Smooth muscle cell (in vitro differentiated cells): Measurements from ENCODE around the gene PBX3. TPM values are rescaled to one million over a fixed set of nuclear protein-coding genes. Genes with fewer than 3 reads are reported as not detected.

Experiments used
- DNase-seq: peaks from one replicate; lab custom pipeline; 2025; ENCODE audit not compliant: unreplicated experiment; lab: John Stamatoyannopoulos, UW
- H2AFZ ChIP-seq: fragments of 200-600 bp; sonication (generic); 2 replicates; pipeline ENCODE4 v1.6.0; 2016; ENCODE audit warnings: antibody characterized with exemption, low read depth, mild to moderate bottlenecking
- H3F3A ChIP-seq: fragments of 200-600 bp; sonication (generic); 2 replicates; pipeline ENCODE4 v1.6.0; 2017; ENCODE audit warnings: antibody characterized with exemption, low read depth
- H3K27ac ChIP-seq: fragments of 200-600 bp; sonication (generic); 2 replicates; pipeline ENCODE4 v1.5.1; 2016; ENCODE audit warnings: low read depth, mild to moderate bottlenecking
- H3K27me3 ChIP-seq: fragments of 200-600 bp; sonication (generic); 2 replicates; pipeline ENCODE4 v1.6.1; 2016; ENCODE audit warnings: low read depth, mild to moderate bottlenecking
- H3K36me3 ChIP-seq: fragments of 200-600 bp; sonication (generic); 2 replicates; pipeline ENCODE4 v1.5.1; 2016; ENCODE audit warnings: low read depth
- H3K4me1 ChIP-seq: fragments of 200-600 bp; sonication (generic); 2 replicates; pipeline ENCODE4 v1.5.1; 2016; ENCODE audit warnings: low read depth
- H3K4me2 ChIP-seq: fragments of 200-600 bp; sonication (generic); 2 replicates; pipeline ENCODE4 v1.6.0; 2016; ENCODE audit warnings: mild to moderate bottlenecking
- H3K4me3 ChIP-seq: fragments of 200-600 bp; sonication (generic); 2 replicates; pipeline ENCODE4 v1.5.1; 2016; ENCODE audit warnings: mild to moderate bottlenecking
- H3K79me2 ChIP-seq: fragments of 200-600 bp; sonication (generic); 2 replicates; pipeline ENCODE4 v1.6.0; 2016; ENCODE audit warnings: low read depth, mild to moderate bottlenecking
- H3K9ac ChIP-seq: fragments of 200-600 bp; sonication (generic); 2 replicates; pipeline ENCODE4 v1.6.0; 2016; ENCODE audit warnings: low read depth
- H3K9me3 ChIP-seq: fragments of 200-600 bp; sonication (generic); replicated peaks from 2 replicates; pipeline ENCODE4 v1.5.1; 2016; ENCODE audit warnings: low read depth
- H4K20me1 ChIP-seq: fragments of 200-600 bp; sonication (generic); 2 replicates; pipeline ENCODE4 v1.6.0; 2016; ENCODE audit warnings: low read depth
- WGBS: methylation state at CpG from one replicate; pipeline ENCODE4 v1.1.7; 2016; ENCODE audit warnings: low lambda C conversion rate; 5-methylcytosine and 5-hydroxymethylcytosine counted together
- polyA plus RNA-seq: library from polyadenylated mRNA; unstranded; fragments of >200 nt; fragmentation: Nextera tagmentation; extraction: Ambion mirVana; gene quantifications from 2 replicates; pipeline ENCODE4 v1.2.1, GENCODE V29; 2016
- total RNA-seq: library from RNA; depleted of rRNA; stranded (reverse); fragments of >200 nt; gene quantifications from 2 replicates; pipeline ENCODE4 v1.2.3, GENCODE V29; 2014
- TF ChIP-seq, protein P1 (sequence below): fragments of 200-600 bp; sonication (generic); IDR thresholded peaks from 2 replicates; pipeline ENCODE4 v1.5.1; 2017; ENCODE audit warnings: borderline replicate concordance, mild to moderate bottlenecking, antibody characterized with exemption; ENCODE audit not compliant: insufficient read depth, poor library complexity, severe bottlenecking

The PBX3 gene
- total and polyA plus RNA-seq, 2 experiments from 2014 or later = 15.3 to 34.6 TPM

- H3K4me1 ChIP-seq = peaks cover 12% of the 10 kb centered on the region
- no peak overlapping the region for H3K9ac ChIP-seq
- peaks cover 11% of the 10 kb centered on the region for H3F3A ChIP-seq
- DNase-seq = no peak
- H3K4me3 ChIP-seq = no peak overlapping the region
- no peaks in the 10 kb centered on the region for H4K20me1 ChIP-seq
- H3K27me3 ChIP-seq = no peaks in the 10 kb centered on the region
- H3K4me2 ChIP-seq = peak overlapping the region; percentile 25
- no peak overlapping the region for H2AFZ ChIP-seq
- TF ChIP-seq, protein P1, sequence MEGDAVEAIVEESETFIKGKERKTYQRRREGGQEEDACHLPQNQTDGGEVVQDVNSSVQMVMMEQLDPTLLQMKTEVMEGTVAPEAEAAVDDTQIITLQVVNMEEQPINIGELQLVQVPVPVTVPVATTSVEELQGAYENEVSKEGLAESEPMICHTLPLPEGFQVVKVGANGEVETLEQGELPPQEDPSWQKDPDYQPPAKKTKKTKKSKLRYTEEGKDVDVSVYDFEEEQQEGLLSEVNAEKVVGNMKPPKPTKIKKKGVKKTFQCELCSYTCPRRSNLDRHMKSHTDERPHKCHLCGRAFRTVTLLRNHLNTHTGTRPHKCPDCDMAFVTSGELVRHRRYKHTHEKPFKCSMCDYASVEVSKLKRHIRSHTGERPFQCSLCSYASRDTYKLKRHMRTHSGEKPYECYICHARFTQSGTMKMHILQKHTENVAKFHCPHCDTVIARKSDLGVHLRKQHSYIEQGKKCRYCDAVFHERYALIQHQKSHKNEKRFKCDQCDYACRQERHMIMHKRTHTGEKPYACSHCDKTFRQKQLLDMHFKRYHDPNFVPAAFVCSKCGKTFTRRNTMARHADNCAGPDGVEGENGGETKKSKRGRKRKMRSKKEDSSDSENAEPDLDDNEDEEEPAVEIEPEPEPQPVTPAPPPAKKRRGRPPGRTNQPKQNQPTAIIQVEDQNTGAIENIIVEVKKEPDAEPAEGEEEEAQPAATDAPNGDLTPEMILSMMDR = no peak
- H3K36me3 ChIP-seq = no peaks in the 10 kb centered on the region
- WGBS = 88% methylated on average over 1 of the region's 1 CpG
- H3K79me2 ChIP-seq = peaks cover 15% of the 10 kb centered on the region
- H3K27ac ChIP-seq = no peak overlapping the region
- H3K9me3 ChIP-seq = no peaks in the 10 kb centered on the region
Observed at GRCh38 chr9:125745018-125745417, 2.2 kb upstream of the PBX3 start.

DNA sequence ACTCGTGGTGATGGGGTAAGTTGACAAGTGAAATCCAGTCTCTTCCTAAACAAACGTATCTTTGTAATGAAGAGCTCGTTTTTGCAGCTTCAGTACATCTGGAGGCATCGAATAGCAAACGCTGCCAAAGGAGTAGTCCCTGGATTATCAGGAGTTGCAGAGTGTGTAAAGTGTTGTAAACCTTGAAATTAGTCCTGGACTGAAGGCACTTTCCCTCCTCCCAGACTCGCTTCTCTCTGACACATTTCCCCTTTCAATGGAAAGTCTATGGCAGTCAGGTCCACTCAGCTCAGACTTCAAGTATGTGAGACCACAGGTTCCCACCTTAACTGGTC, 1.5 kb upstream of the PBX3 start:
- 41% methylated on average over 6 of the region's 6 CpGs for WGBS
- H3K9me3 ChIP-seq = no peaks in the 10 kb centered on the region
- H3K4me3 ChIP-seq = peak overlapping the region; percentile 55
- peaks cover 11% of the 10 kb centered on the region for H3F3A ChIP-seq
- no peak overlapping the region for H2AFZ ChIP-seq
- no peak overlapping the region for H3K27ac ChIP-seq
- H3K27me3 ChIP-seq = no peaks in the 10 kb centered on the region
- no peaks in the 10 kb centered on the region for H3K36me3 ChIP-seq
- peak overlapping the region; percentile 81 for H3K4me2 ChIP-seq
- no peak for DNase-seq
- peaks cover 22% of the 10 kb centered on the region for H3K79me2 ChIP-seq
- TF ChIP-seq, protein P1 = no peak
- no peaks in the 10 kb centered on the region for H4K20me1 ChIP-seq
- H3K4me1 ChIP-seq = peaks cover 18% of the 10 kb centered on the region
- H3K9ac ChIP-seq = no peak overlapping the region

DNA sequence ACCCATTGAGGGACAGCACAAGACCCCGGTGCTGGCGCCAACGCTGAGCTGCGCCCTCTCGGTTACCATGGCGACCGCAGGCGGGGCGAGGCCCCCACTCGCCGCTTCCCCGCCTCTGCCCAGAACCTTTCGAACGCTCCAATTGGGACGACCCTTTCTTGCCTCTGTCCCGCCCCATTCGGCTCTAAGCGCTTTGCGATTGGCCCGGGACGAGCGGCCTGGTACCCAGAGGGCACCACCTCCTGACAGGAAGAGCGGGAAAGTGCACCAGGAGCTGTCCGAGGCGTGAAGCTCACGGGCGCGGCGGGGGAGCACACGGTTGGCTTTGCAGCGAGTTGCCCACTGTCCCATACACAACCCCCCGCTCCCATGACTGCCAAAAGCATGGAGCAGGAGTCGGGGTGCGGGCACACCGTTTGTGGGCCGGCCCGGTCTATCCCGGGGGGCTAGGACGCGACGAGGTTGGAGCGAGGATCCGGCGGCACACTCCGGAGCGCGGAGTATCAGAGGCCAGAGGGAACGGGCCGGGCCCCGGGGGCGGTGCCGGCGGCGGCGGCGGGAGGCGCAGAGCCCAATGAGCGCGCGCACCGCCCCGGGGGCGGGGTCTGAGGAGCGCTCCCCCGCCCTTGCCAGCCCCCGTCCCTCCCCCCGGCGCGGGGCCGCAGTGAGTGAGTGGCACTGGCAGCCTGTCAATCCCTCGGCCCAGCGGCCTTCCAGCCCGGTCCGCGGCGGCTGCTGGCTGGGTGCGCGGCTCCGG, 978 bp upstream of the PBX3 start:
- peak; percentile 74 for DNase-seq
- Histone ChIP-seq H3K9me3 (no peaks in the 10 kb centered on the region), H3K27me3 (no peaks in the 10 kb centered on the region), H3K27ac (no peak overlapping the region), H3K36me3 (no peaks in the 10 kb centered on the region), H3K4me3 (peak overlapping the region; percentile 55), H3K9ac (no peak overlapping the region), H3K4me2 (peak overlapping the region; percentile 81), H2AFZ (peak overlapping the region; percentile 34), H3F3A (peaks cover 11% of the 10 kb centered on the region), H3K79me2 (peaks cover 27% of the 10 kb centered on the region), H4K20me1 (peaks cover 2% of the 10 kb centered on the region), H3K4me1 (peaks cover 24% of the 10 kb centered on the region)
- 2% methylated on average over 40 of the region's 79 CpGs for WGBS
- TF ChIP-seq, protein P1 = no peak

DNA sequence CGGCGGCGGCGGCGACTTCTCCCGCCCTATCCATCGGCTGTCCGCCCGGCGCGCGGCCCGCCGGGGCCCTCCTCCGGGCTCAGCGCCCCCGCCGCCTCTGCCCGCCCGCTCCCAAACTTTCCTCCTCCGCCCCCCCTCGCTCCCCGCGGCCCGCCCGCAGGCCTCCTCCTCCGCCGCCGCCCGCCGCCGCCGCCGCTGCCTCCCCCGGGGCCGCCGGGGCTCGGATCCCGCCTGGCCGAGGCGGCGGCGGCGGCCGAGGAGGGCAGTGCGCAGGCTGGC, 460 bp upstream of the PBX3 start:
- DNase-seq = no peak
- Histone ChIP-seq H4K20me1 (peaks cover 8% of the 10 kb centered on the region), H3K4me1 (peaks cover 29% of the 10 kb centered on the region), H3K4me3 (peak overlapping the region; percentile 55), H3K79me2 (peaks cover 31% of the 10 kb centered on the region), H3K36me3 (no peaks in the 10 kb centered on the region), H3K4me2 (peak overlapping the region; percentile 81), H3K27me3 (no peaks in the 10 kb centered on the region), H3K9me3 (no peaks in the 10 kb centered on the region), H3K9ac (no peak overlapping the region), H2AFZ (no peak overlapping the region), H3F3A (peaks cover 11% of the 10 kb centered on the region), H3K27ac (no peak overlapping the region)
- TF ChIP-seq, protein P1 = no peak
- no CpG with 5 or more reads among the region's 46 CpGs for WGBS
